H7 (cell line): ENCODE data around the gene FYCO1. TPM values are rescaled to one million over a fixed set of nuclear protein-coding genes. Genes with fewer than 3 reads are reported as not detected.

Experiments
- total RNA-seq: library from RNA; depleted of rRNA; stranded (reverse); fragments of >200 nt; shearing (Covaris generic); gene quantifications from 2 replicates; pipeline ENCODE4 v1.2.3, GENCODE V29; 2014; rRNA removed

The FYCO1 gene
- total RNA-seq, 1 experiment from 2014 or later = 4.9 TPM

Other genes with a start within 250 kb of the FYCO1 start
- 0.10 and 0.37 TPM in 2 replicates for gene SLC6A20, start 199.3 kb downstream of the FYCO1 start, total RNA-seq
- 6.5 and 6.8 TPM in 2 replicates for gene LZTFL1, start 153.7 kb downstream of the FYCO1 start, total RNA-seq
- not detected in 2 replicates for gene CCR9, start 109.3 kb downstream of the FYCO1 start, total RNA-seq
- gene CXCR6, start 52.4 kb downstream of the FYCO1 start, total RNA-seq = not detected in 2 replicates
- gene XCR1, start 31.7 kb upstream of the FYCO1 start, total RNA-seq = not detected in 2 replicates
- gene CCR1, start 212.5 kb upstream of the FYCO1 start, total RNA-seq = not detected in 2 replicates
- gene CCR3, start 246.6 kb upstream of the FYCO1 start, total RNA-seq = not detected in 2 replicates